NT2/D1 (cell line): ENCODE data around the gene UQCC2.

Source experiments
- SUZ12 ChIP-seq: IDR thresholded peaks from 2 replicates; pipeline ENCODE4 v1.6.1; 2011; ENCODE audit not compliant: insufficient read length, insufficient read depth; ENCODE audit errors: extremely low read depth
- YY1 ChIP-seq: IDR thresholded peaks from 2 replicates; pipeline ENCODE4 v1.6.1; 2011; ENCODE audit not compliant: insufficient read length, insufficient read depth
- ZNF274 ChIP-seq: IDR thresholded peaks from 2 replicates; pipeline ENCODE4 v1.6.1; 2011; ENCODE audit warnings: mild to moderate bottlenecking, low read depth, low read length

DNA sequence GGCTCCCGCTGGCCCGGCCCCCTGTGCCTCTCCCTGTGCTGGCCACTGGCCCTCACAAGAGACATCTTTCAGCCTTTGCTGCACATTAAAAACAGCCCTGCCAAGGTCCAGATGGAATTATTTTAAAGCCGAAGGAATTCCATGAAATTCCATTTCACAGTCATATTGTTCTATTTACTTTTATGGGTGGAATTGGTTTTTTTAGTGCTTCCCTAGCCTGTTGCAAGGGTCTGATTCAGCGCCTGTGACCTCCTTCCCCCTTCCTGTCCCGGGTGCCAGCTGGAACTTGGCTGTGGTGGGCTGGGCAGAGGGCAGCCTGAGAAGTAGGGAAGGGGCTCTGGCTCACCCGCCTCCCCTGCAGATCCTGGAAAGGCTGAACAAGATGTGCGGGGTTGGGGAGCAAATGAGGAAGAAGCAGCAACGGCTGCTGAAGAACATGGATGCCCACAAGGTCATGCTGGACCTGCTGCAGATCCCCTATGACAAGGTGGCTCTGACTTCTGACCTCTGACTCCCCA, 34.3 kb downstream of the UQCC2 start:
- TF ChIP-seq SUZ12 = no peak
- no peak for TF ChIP-seq ZNF274
- TF ChIP-seq YY1 = no peak
